Measurements from ENCODE around the gene LTK.

Gene LTK

GRCh38 chr15:41511899-41512369 lies 1.7 kb downstream of the LTK start:
- H3K27ac ChIP-seq, result no peak overlapping the region
- no peak for TF ChIP-seq ZFX (IDR thresholded peaks at IDR 0.05)
- TF ChIP-seq CTCF (conservative IDR thresholded peaks at IDR 0.05), result no peak

GRCh38 chr15:41511331-41511898 lies 2.2 kb downstream of the LTK start:
- TF ChIP-seq ZFX (IDR thresholded peaks at IDR 0.05) (no peak), CTCF (conservative IDR thresholded peaks at IDR 0.05) (no peak)
- no peak overlapping the region for H3K27ac ChIP-seq

- TF ChIP-seq ZFX (IDR thresholded peaks at IDR 0.05), result no peak
- TF ChIP-seq CTCF (conservative IDR thresholded peaks at IDR 0.05), result no peak
- H3K27ac ChIP-seq, result no peak overlapping the region
Observed at GRCh38 chr15:41510728-41511127, 2.9 kb downstream of the LTK start.

- no peak overlapping the region for H3K27ac ChIP-seq
- TF ChIP-seq ZFX (IDR thresholded peaks at IDR 0.05) (no peak), CTCF (conservative IDR thresholded peaks at IDR 0.05) (no peak)
Observed at GRCh38 chr15:41507820-41508290, 5.8 kb downstream of the LTK start.

DNA sequence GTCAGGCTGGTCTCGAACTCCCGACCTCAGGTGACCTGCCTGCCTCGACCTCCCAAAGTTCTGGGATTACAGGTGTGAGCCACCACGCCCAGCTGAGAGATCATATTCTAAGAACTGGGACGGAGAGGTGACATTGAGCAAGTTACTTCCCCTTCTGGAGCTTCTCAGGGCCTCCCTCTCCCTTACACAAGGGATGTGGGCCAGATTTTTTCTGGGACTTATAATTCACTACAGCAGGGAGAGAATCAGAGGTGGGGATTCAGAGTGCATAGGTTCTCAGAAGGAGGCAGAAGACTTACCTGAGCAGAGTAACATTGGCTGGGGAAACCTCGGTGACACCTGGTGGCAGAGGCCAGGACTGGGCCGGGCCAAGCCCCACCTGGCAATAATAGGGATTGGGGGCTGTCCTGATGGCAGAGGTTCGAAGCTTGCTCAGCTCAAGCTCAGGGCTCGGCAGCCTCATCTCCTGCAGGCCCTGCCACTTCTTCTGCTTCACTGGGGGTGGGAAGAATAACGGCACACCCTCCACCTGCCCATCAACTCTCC lies 6.8 kb downstream of the LTK start:
- TF ChIP-seq ZFX (IDR thresholded peaks at IDR 0.05) (no peak), CTCF (conservative IDR thresholded peaks at IDR 0.05) (no peak)
- H3K27ac ChIP-seq, result no peak overlapping the region

GRCh38 chr15:41505776-41506175 lies 7.9 kb downstream of the LTK start:
- no peak overlapping the region for H3K27ac ChIP-seq
- TF ChIP-seq ZFX (IDR thresholded peaks at IDR 0.05) (no peak), CTCF (conservative IDR thresholded peaks at IDR 0.05) (no peak)

- TF ChIP-seq CTCF (conservative IDR thresholded peaks at IDR 0.05) (no peak), ZFX (IDR thresholded peaks at IDR 0.05) (no peak)
- no peak overlapping the region for H3K27ac ChIP-seq
Observed at GRCh38 chr15:41504751-41505492, 8.7 kb downstream of the LTK start.
